Heart left ventricle (tissue), 13 donors: ENCODE data around the gene GLT8D1.

Experiments used
- POLR2A ChIP-seq, 2 donors: fragments of 450-650 bp; IDR thresholded peaks; one replicate each; pipeline ENCODE4 v1.6.1; 2017; ENCODE audit warnings: antibody characterized with exemption in 2 of 2, mild to moderate bottlenecking in 2 of 2, moderate library complexity in 2 of 2
- TF ChIP-seq, protein P1 (sequence below), 12 donors: fragments of 200-600 bp; sonication (generic) in 4 of 12; IDR thresholded peaks; one replicate each; pipeline versions ENCODE4 v1.5.0 to v1.8.0; 2018 to 2022; ENCODE audit warnings: antibody characterized with exemption in 12 of 12, mild to moderate bottlenecking in 5 of 12
- donor health status: ischemic (EF 13 %, LVEDD 7.1; RV severe dilation, severe dysfunction).
- donor health status: DM: no; HTN: yes; CAD: no.
- donor health status: DM: no; HTN: no; CAD: no.
- donor health status: ischemic (EF 25% LVEDD 6.9; RV normal size, moderate dysfunction).
- donor health status: ischemic (EF 25% LVEDD 5.7; RV mildly dilated, moderate dysfunction).
- donor health status: ischemic (EF 35%, LVEDD 5.7; RV mildly dilated, moderate dysfunction).
- donor health status: nonischemic (EF 11% LVEDD 7.7; RV severe dilation, severe dysfunction).
- donor health status: DM: yes; HTN: yes; CAD: no.
- donor health status: PGD.
- donor health status: ischemic (EF 29% LVEDD 5.4; RV normal size, mild dysfunction).
- donor health status: nonischemic (EF 23%, LVEDD 6.1; RV moderate dilation, normal function).

DNA sequence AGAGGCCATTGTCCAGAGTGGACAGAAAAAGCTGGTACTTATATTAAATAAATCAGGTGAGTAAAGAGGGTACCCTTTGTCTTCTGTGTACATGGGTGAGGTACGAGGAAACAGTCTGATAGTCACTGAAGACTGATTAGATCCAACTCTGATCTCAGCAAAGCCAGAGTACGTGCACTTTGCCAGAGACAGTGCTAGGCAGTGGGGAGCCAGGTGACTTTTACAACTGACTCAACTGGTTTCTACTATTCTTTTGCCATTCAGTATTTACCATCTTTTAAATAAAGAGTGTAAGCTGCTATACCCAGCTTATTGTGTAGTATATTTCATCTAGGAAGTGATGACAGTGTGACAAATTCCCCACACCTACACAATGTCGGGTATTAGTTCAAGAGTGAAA is 16.4 kb downstream of the GLT8D1 start:
- TF ChIP-seq, protein P1, sequence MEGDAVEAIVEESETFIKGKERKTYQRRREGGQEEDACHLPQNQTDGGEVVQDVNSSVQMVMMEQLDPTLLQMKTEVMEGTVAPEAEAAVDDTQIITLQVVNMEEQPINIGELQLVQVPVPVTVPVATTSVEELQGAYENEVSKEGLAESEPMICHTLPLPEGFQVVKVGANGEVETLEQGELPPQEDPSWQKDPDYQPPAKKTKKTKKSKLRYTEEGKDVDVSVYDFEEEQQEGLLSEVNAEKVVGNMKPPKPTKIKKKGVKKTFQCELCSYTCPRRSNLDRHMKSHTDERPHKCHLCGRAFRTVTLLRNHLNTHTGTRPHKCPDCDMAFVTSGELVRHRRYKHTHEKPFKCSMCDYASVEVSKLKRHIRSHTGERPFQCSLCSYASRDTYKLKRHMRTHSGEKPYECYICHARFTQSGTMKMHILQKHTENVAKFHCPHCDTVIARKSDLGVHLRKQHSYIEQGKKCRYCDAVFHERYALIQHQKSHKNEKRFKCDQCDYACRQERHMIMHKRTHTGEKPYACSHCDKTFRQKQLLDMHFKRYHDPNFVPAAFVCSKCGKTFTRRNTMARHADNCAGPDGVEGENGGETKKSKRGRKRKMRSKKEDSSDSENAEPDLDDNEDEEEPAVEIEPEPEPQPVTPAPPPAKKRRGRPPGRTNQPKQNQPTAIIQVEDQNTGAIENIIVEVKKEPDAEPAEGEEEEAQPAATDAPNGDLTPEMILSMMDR (IDR thresholded peaks at IDR 0.05): no peak
- TF ChIP-seq POLR2A (IDR thresholded peaks at IDR 0.05): no peak
